Measurements from ENCODE around the gene LIPM.

DNA sequence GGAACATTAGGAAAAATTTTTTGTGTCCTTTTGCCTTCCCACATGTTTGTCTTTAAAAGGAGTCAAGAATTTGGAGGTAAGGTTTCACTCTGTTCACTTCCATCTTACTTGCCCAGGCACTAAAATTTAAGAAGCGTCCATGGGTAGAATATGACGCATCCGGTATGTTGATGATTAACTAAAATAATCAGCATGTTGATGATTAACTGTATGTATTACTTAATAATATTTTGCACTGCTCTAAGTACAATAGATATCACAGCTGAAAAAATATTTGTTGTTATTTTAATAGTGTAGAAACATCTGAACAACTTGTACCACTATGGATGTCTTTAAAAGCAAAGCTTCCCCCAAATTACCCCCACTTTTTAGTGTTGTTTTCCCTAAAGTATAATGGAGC lies 37.6 kb downstream of the LIPM start:
- TF ChIP-seq TARDBP (IDR thresholded peaks at IDR 0.05) (no peak), BHLHE40 (IDR thresholded peaks at IDR 0.05; ENCODE audit: borderline replicate concordance) (no peak), SP1 (IDR thresholded peaks at IDR 0.05) (no peak), HDGF (IDR thresholded peaks at IDR 0.05; ENCODE audit: borderline replicate concordance) (no peak), FOXM1 (IDR thresholded peaks at IDR 0.05; ENCODE audit: borderline replicate concordance) (no peak), ELF4 (IDR thresholded peaks at IDR 0.05) (no peak), FOXK2 (IDR thresholded peaks at IDR 0.05) (no peak)
- TF ChIP-seq, protein P1, sequence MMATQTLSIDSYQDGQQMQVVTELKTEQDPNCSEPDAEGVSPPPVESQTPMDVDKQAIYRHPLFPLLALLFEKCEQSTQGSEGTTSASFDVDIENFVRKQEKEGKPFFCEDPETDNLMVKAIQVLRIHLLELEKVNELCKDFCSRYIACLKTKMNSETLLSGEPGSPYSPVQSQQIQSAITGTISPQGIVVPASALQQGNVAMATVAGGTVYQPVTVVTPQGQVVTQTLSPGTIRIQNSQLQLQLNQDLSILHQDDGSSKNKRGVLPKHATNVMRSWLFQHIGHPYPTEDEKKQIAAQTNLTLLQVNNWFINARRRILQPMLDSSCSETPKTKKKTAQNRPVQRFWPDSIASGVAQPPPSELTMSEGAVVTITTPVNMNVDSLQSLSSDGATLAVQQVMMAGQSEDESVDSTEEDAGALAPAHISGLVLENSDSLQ (IDR thresholded peaks at IDR 0.05): no peak

Measured in HEK293T (cell line).